Activated CD4-positive, alpha-beta T cell treated with anti-CD3 and anti-CD28 coated beads, Interleukin-2, Interleukin-6, amounts not matched to agents 100 ng/mL and 50 ng/mL, durations not matched to agents 16 hours and 8 hours (primary cell): ENCODE data around the gene TSPAN3.

Experiments used
- DNase-seq: peaks from one replicate; pipeline ENCODE4 v3.0.0-alpha.2; 2020

TSPAN3 gene

GRCh38 chr15:77083381-77084160, 12.7 kb upstream of the TSPAN3 start:
- DNase-seq: peak; percentile 71

- peak; percentile 21 for DNase-seq
Observed at GRCh38 chr15:77081971-77082370, 11.1 kb upstream of the TSPAN3 start.

- no peak for DNase-seq
Observed at GRCh38 chr15:77076323-77076915, 5.5 kb upstream of the TSPAN3 start.

DNA sequence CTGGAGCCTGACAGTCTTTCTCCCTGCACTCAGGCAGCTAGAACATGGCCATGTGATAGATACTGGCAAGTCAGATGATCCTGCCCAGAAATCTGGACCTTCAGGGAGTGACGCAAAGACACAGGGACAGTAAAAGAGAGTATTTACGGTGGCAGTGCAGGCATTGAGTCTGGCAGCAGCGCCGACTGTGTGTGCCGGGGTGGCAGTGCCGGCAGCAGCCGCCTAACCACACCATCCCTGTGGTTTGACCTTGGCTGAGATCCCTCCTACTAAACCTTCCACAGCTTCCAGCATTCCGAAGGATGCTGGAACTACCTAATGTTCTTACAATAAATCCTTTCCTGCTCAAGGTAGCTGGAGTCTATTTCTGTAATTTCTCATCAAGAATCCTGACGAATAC, 4.6 kb upstream of the TSPAN3 start:
- no peak for DNase-seq

DNA sequence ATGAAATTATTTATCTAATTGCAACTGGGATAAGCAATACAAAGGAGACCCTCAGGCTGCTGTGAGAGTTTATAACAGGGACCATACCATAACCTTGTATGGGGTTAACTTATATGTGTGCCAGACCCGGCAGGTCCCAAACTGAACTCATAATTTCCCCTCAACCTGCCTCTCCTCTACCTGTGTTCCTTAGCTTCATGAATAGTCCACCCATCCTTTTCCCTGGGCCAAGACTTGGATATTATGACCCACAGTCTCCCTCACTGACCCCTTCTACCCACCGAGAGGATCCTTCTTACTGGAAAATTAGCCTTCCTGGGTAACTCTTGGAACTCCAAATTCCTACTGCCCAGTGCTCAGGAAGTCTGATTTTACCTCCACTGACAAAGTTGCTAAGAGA, 3.4 kb upstream of the TSPAN3 start:
- no peak for DNase-seq

GRCh38 chr15:77071305-77072223, 655 bp upstream of the TSPAN3 start:
- DNase-seq: no peak

DNA sequence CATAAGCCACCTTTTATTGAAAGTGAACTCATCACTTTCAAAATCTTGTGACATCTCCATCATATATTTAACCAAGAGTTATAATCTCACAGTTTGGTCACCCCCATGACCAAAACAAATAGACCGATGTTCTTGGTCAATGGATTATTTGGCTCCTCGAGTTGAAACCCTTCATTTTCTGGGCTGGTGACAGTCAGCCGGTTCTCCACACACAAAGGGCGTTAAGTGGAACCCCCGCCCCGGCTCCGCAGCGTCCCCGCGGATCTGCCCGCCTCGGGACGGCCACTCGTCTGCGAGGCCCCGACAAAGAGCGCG, 772 bp downstream of the TSPAN3 start:
- DNase-seq: no peak

DNA sequence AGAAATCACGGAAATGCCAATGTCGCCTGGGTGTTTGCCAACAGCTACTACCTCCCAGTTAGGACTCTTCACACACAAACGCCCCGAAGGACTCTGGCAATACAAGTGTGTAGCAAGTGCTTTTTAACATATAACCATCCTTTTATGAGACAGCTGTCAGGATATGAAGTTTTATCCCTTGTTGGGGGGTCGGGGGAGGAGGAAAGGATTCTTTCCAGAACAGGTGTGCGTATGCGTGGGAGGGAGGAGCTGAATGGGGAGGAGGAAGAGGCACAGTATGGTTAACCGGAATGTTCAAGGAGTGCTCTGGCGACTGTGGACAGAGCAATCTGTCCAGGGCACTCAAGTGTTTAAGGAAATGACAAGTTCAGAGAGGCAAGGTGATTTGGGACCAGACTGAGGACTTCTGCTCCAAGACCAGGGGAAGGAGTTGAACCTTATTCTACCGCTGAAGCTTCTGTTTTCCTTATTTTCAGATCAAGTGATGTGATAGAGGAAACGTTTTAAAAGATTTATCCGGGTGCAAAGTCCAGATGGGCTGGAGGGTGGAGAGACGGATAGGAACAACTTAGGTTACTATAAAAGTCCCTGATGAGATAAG, 1.3 kb downstream of the TSPAN3 start:
- no peak for DNase-seq

DNA sequence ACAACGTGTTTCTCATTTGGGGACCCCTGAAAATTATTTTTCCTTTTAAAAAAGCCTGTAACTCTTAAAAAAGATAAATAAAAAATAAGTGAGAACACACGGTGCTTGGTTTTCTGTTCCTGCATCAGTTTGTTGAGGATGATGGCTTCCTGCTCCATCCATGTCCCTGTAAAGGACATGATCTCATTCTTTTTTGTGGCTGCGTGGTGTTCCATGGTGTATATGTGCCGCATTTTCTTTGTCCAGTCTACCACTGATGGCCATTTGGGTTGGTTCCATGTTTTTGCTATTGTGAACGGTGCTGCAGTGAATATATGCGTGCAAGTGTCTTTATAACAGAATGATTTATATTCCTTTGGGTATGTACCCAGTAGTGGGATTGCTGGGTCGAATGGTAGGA, 2.3 kb downstream of the TSPAN3 start:
- no peak for DNase-seq

DNA sequence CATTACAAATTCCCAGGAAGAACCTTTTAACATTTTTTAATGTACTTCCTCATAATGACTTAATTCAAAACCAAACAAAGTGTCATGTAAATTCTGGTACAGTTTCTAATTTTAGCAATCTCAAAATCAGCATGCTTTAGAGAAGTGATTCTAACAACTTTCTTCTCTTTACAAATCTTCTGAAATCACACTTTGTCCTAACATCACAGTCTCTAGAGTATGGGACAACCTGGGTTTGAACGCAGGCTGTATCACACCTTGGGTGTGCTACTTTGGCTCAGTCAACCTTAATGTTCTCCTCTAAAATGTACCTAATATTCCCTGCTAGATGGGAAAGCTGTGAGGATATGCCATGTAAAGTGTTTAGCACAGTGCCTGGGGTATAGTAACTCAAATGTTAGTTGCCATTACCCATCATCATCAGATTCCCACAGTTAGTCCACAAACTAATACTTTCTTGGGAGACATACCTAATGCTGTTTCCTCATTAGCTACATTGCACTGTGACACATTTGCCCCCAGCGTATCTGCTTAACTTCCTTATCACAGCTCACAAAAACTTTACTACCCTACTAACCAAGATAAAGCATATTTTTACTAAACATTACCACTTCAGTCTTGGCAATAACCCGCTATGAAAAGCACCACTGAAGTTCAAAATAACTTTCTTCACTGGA, 3.1 kb downstream of the TSPAN3 start:
- no peak for DNase-seq

DNA sequence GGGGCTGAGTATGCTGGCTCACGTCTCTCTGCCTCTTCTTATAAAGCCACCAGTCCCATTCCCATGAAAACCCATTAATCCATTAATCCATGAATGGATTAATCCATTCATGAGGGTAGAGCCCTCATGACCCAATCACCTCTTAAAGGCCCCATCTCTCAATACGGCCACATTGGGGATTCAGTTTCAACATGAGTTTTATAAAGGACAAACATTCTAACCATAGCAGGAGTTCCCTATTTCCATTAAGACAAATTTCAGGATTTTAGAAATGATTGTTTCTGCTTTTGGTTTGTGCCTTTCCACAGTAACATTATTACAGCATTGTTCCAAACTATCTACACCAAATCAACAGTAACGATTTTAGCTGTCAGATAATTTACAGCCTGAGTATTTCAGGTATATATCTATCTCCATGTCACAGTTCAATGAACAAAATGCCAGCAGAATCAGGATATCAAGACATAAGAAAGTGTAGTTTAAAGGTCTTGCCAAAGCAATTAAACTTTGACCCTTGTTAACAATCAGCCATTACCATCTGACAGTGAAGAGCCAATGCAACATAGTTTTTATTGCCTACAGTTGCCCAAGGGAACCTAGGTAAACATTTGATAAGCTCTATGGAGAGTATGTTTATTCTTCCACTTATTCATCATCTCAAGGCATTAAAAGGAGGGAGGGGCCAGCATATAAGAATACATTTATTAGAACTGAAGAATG, 3.8 kb downstream of the TSPAN3 start:
- DNase-seq: no peak

DNA sequence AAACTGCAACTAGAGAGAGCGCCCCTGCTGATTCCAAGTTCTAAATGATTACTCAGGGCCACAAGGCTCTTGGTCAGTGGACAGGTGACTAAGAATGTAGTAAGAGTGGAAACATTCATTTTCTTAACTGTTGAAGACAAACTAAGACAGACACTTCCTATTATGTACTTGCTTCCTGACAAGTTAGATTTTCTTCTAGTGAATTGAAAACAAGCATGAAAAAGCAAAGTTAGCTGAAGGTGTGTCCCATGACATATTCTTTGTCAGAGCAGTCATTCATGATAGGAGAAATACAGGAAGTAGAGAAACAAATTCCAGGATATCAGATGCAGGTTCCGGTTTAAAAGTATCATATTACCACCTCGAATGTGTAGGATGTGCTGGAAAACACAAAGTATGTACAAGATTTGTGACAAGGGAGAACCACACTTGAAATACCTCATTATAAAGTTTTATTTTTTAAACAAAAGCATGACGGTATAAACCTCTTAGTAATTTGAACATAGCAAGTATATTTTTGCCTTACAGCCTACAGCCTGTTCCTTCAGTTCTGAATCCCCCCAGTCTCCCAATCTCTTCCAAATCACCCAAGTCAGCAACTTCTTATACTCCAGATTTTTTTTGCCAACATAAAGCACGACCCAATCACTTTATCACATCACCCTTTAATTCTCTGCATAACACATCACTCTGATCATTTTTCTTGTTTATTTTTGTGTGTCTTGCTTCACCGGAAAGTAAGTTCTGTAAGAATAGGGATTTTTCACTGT, 6.2 kb downstream of the TSPAN3 start:
- no peak for DNase-seq

- DNase-seq: no peak
Observed at GRCh38 chr15:77064063-77064462, 6.8 kb downstream of the TSPAN3 start.

DNA sequence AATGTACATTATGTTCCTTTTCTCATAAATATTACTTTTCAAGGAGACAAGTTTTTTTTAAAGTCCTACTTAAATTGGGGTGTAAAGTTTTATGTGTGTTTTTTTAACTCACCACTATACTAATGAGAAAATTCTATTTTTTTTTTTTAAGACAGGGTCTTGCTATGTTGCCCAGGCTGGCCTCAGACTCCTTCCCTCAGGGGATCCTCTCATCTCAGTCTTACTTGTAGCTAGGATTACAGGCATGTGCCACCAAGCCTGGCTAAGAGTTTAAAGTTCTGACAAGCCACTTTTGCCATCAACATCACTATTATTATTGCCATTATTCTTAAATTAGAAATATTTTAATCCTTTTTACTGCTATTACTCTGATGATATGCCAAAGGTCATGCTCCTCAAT, 7.7 kb downstream of the TSPAN3 start:
- DNase-seq: no peak

GRCh38 chr15:77060546-77060945, 10.4 kb downstream of the TSPAN3 start:
- no peak for DNase-seq

DNA sequence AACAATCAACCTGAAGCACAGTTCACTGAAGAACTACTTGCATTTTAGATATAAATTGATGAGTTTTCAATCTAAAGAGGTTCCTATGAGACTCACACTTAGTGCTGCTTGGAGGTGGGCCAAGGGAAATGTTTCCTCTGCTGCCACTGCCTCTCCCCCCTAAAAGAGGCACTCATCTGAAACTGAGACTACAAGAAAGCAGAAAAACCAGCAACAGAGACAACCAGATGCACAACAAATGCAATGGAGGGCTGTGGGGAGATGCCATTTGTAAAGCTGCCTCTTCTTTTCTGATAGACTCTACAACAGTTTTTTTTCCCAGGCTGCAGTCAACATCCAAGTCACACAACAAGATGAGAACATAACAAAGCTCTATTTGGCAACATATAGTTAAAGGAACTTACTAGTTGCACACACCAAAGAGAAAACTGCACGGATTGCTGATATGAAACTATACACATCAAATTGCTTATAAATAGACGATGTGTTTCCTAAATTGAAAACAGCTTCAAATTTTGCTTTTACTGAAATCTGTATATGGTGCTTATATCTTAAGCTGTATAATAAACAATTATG, 11.0 kb downstream of the TSPAN3 start:
- DNase-seq: no peak

DNA sequence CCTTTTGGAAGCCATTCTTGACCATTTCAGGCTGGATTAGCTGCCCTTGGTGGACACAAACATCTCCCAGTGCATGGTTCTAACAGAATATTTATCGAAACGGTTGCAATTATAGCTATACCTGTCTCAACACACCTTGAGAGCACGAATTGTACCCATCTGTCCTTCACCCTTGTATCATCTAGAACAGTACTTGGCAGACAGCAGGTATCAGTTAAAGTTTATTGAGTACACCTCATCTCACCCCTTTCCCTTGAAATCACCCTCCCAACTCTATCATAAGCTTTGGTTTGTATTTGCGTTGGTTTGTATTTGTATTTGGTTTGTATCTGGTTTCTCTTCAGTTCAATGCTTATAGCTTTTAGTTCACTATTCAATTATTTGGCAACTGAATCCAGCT, 12.4 kb downstream of the TSPAN3 start:
- DNase-seq: no peak

- DNase-seq: peak; percentile 32
Observed at GRCh38 chr15:77057685-77058084, 13.2 kb downstream of the TSPAN3 start.

- no peak for DNase-seq
Observed at GRCh38 chr15:77057072-77057471, 13.8 kb downstream of the TSPAN3 start.

- no peak for DNase-seq
Observed at GRCh38 chr15:77053709-77054108, 17.2 kb downstream of the TSPAN3 start.

DNA sequence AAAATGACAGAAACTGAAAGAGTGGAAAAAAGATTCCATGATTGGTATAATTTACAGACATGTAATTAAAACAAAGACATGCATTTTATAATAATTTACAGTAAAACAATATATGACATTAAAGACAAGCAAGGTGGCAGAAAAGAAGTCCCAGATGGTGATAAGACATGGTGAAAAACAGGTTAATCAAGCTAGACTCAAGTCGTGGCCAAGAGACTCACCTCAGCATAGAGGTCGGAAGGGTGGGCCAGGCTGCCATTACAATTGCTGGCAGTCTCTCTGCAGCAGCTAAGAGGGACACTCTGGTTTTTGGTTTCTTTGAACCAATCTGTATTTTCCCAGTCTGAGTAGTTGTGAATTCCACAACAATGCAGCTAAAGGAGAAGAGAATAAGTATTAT, 18.4 kb downstream of the TSPAN3 start:
- no peak for DNase-seq
